SK-N-SH (cell line): ENCODE measurements around the gene MYCT1. TPM values are rescaled to one million over a fixed set of nuclear protein-coding genes. Genes with fewer than 3 reads are reported as not detected.

Experiments used
- CTCF ChIA-PET: fragments of 300-600, 350-600 bp; formaldehyde crosslinking; extraction: SDS; loops from one replicate; lab custom pipeline; 2021; lab: Yijun Ruan, JAX
- POLR2A ChIA-PET: fragments of 350-600 bp; sonication (Branson Sonifier 250); formaldehyde crosslinking; extraction: SDS; loops from one replicate; lab custom pipeline; 2020; ENCODE audit warnings: antibody characterized with exemption, inconsistent platforms; lab: Yijun Ruan, JAX
- DNase-seq: peaks from one replicate; pipeline ENCODE4 v3.0.0; 2012
- H2AFZ ChIP-seq: fragments of 200-600 bp; sonication (generic); 2 replicates; pipeline ENCODE4 v1.8.1; 2016; ENCODE audit warnings: antibody characterized with exemption, mild to moderate bottlenecking, low read depth
- H3F3A ChIP-seq: fragments of 200-600 bp; sonication (generic); replicated peaks from 2 replicates; pipeline ENCODE3; 2016; ENCODE audit warnings: antibody characterized with exemption, mild to moderate bottlenecking; ENCODE audit not compliant: insufficient read depth
- H3K27ac ChIP-seq, 2 experiments: fragments of 200-500 bp in 1 of 2; fragments of 200-600 bp in 1 of 2; sonication (Bioruptor generic) in 1 of 2; sonication (generic), shearing (Covaris generic) in 1 of 2; 2 replicates each; pipeline versions ENCODE4 v1.5.1 to v1.6.1; 2014 to 2016; ENCODE audit warnings: low read depth in 2 of 2, inconsistent platforms in 1 of 2, low read length in 1 of 2, mild to moderate bottlenecking in 1 of 2, mixed read lengths in 1 of 2
- H3K27me3 ChIP-seq: fragments of 200-600 bp; sonication (generic), shearing (Covaris generic); 2 replicates; pipeline ENCODE4 v1.6.1; 2016; ENCODE audit warnings: mixed run types; ENCODE audit not compliant: insufficient read depth
- H3K36me3 ChIP-seq, 2 experiments: fragments of 200-500 bp in 1 of 2; fragments of 200-600 bp in 1 of 2; sonication (Bioruptor generic) in 1 of 2; sonication (generic) in 1 of 2; replicated peaks in 1 of 2; 2 replicates each; pipeline versions ENCODE3 to v1.5.1; 2014 to 2016; ENCODE audit warnings: low read length in 1 of 2, mild to moderate bottlenecking in 1 of 2; ENCODE audit not compliant: insufficient read depth in 2 of 2, control insufficient read depth in 1 of 2
- H3K4me1 ChIP-seq, 2 experiments: fragments of 200-500 bp in 1 of 2; fragments of 200-600 bp in 1 of 2; sonication (Bioruptor generic) in 1 of 2; sonication (generic), shearing (Covaris generic) in 1 of 2; 2 replicates each; pipeline versions ENCODE4 v1.5.1 to v1.6.1; 2014 to 2016; ENCODE audit warnings: low read depth in 1 of 2, low read length in 1 of 2, mixed run types in 1 of 2; ENCODE audit not compliant: insufficient read depth in 2 of 2, control insufficient read depth in 1 of 2
- H3K4me2 ChIP-seq: fragments of 200-600 bp; sonication (generic), shearing (Covaris generic); 2 replicates; pipeline ENCODE4 v1.6.1; 2017; ENCODE audit warnings: mixed run types
- H3K4me3 ChIP-seq, 2 experiments: fragments of 200-500 bp in 1 of 2; fragments of 200-600 bp in 1 of 2; sonication (Bioruptor generic) in 1 of 2; sonication (generic), shearing (Covaris generic) in 1 of 2; 2 replicates each; pipeline versions ENCODE4 v1.5.1 to v1.8.1; 2014 to 2016; ENCODE audit warnings: low read depth in 2 of 2, inconsistent platforms in 1 of 2, low read length in 1 of 2, mild to moderate bottlenecking in 1 of 2, mixed read lengths in 1 of 2, moderate library complexity in 1 of 2
- H3K79me2 ChIP-seq: fragments of 200-600 bp; sonication (generic); 2 replicates; pipeline ENCODE4 v1.8.1; 2017; ENCODE audit warnings: mild to moderate bottlenecking; ENCODE audit not compliant: insufficient read depth
- H3K9ac ChIP-seq: fragments of 200-600 bp; sonication (generic); 2 replicates; pipeline ENCODE4 v1.6.1; 2017; ENCODE audit warnings: mixed run types
- H3K9me2 ChIP-seq: fragments of 200-600 bp; sonication (generic); 2 replicates; pipeline ENCODE4 v1.6.1; 2017; ENCODE audit warnings: mixed run types
- H3K9me3 ChIP-seq: fragments of 200-600 bp; sonication (generic); 2 replicates; pipeline ENCODE4 v1.6.1; 2017; ENCODE audit warnings: mixed run types, mild to moderate bottlenecking, moderate library complexity
- H4K20me1 ChIP-seq: fragments of 200-600 bp; sonication (generic); 2 replicates; pipeline ENCODE4 v1.6.1; 2017; ENCODE audit warnings: mild to moderate bottlenecking, mixed run types; ENCODE audit not compliant: insufficient read depth
- CHD2 ChIP-seq: fragments of 150-350 bp; IDR thresholded peaks from 2 replicates; pipeline ENCODE4 v1.6.1; 2018; ENCODE audit warnings: low read length; ENCODE audit not compliant: partially characterized antibody
- EP300 ChIP-seq, 2 experiments: IDR thresholded peaks; 2 replicates each; pipeline versions ENCODE4 v1.4.0 to v1.6.1; 2012; ENCODE audit warnings: borderline replicate concordance in 1 of 2, low read depth in 1 of 2, low read length in 1 of 2
- EZH2phosphoT487 ChIP-seq: fragments of 200-600 bp; sonication (generic); IDR thresholded peaks from 2 replicates; pipeline ENCODE4 v1.6.1; 2017; ENCODE audit warnings: low read depth, mixed run types, mild to moderate bottlenecking, antibody characterized with exemption, moderate library complexity, borderline replicate concordance
- FOXJ3 ChIP-seq: sonication (generic); formaldehyde crosslinking; IDR thresholded peaks from 2 replicates; pipeline ENCODE4 v1.5.1; 2020; ENCODE audit warnings: mild to moderate bottlenecking, missing genetic modification reagents
- FOXM1 ChIP-seq: IDR thresholded peaks from 2 replicates; pipeline ENCODE4 v1.4.0; 2012; ENCODE audit warnings: low read depth, mild to moderate bottlenecking
- GABPA ChIP-seq: IDR thresholded peaks from 2 replicates; pipeline ENCODE4 v1.4.0; 2012; ENCODE audit warnings: low read depth, mild to moderate bottlenecking
- GATA2 ChIP-seq: sonication (generic); formaldehyde crosslinking; IDR thresholded peaks from 2 replicates; pipeline ENCODE4 v1.5.0; 2020; ENCODE audit warnings: mild to moderate bottlenecking, missing genetic modification reagents
- JUND ChIP-seq: IDR thresholded peaks from 2 replicates; pipeline ENCODE4 v1.4.0; 2012
- MEF2A ChIP-seq: IDR thresholded peaks from 2 replicates; pipeline ENCODE4 v1.4.0; 2012; ENCODE audit warnings: low read depth, borderline replicate concordance
- MXI1 ChIP-seq: IDR thresholded peaks from 2 replicates; pipeline ENCODE4 v1.6.1; 2012; ENCODE audit warnings: mild to moderate bottlenecking, low read depth, low read length, improper control_type of control experiment
- NFIC ChIP-seq: IDR thresholded peaks from 2 replicates; pipeline ENCODE4 v1.4.0; 2012; ENCODE audit warnings: borderline replicate concordance
- NRF1 ChIP-seq: IDR thresholded peaks from 2 replicates; pipeline ENCODE4 v1.6.1; 2012; ENCODE audit warnings: low read depth, mild to moderate bottlenecking, low read length
- RXRA ChIP-seq: IDR thresholded peaks from 2 replicates; pipeline ENCODE4 v1.4.0; 2012; ENCODE audit warnings: low read depth, mild to moderate bottlenecking, borderline replicate concordance
- SIN3A ChIP-seq: IDR thresholded peaks from 2 replicates; pipeline ENCODE4 v1.6.1; 2012; ENCODE audit warnings: low read depth, mild to moderate bottlenecking, low read length, moderate library complexity, borderline replicate concordance
- TCF12 ChIP-seq: IDR thresholded peaks from 2 replicates; pipeline ENCODE4 v1.4.0; 2012
- TEAD4 ChIP-seq: IDR thresholded peaks from 2 replicates; pipeline ENCODE4 v1.4.0; 2012; ENCODE audit warnings: mild to moderate bottlenecking, borderline replicate concordance; ENCODE audit not compliant: insufficient read depth
- YY1 ChIP-seq: IDR thresholded peaks from 2 replicates; pipeline ENCODE4 v1.4.0; 2012; ENCODE audit warnings: low read depth, mild to moderate bottlenecking
- ZBTB33 ChIP-seq: IDR thresholded peaks from 2 replicates; pipeline ENCODE4 v1.4.0; 2012; ENCODE audit warnings: low read depth, borderline replicate concordance
- WGBS: methylation state at CpG from one replicate; pipeline ENCODE4 v1.1.6; 2017; ENCODE audit warnings: low lambda C conversion rate; 5-methylcytosine and 5-hydroxymethylcytosine counted together
- polyA plus RNA-seq, 3 experiments: library from polyadenylated mRNA; depleted of rRNA; stranded (reverse); fragments of >200 nt; gene quantifications; 2 replicates each; pipeline ENCODE4 v1.2.3, GENCODE V29; 2012
- TF ChIP-seq, protein P1 (sequence below): fragments of 200-600 bp; sonication (generic); IDR thresholded peaks from 2 replicates; pipeline ENCODE4 v1.6.1; 2017; ENCODE audit warnings: antibody characterized with exemption, mild to moderate bottlenecking, moderate library complexity

The MYCT1 gene, protein sequence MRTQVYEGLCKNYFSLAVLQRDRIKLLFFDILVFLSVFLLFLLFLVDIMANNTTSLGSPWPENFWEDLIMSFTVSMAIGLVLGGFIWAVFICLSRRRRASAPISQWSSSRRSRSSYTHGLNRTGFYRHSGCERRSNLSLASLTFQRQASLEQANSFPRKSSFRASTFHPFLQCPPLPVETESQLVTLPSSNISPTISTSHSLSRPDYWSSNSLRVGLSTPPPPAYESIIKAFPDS
- 7.6 and 15.4 TPM in 2 replicates for polyA plus RNA-seq (2012; rRNA removed)
- polyA plus RNA-seq (2012; cell fraction: cytosol; rRNA removed): 12.7 and 15.0 TPM in 2 replicates
- polyA plus RNA-seq (2012; cell fraction: nucleus; rRNA removed): 4.0 and 9.9 TPM in 2 replicates

DNA sequence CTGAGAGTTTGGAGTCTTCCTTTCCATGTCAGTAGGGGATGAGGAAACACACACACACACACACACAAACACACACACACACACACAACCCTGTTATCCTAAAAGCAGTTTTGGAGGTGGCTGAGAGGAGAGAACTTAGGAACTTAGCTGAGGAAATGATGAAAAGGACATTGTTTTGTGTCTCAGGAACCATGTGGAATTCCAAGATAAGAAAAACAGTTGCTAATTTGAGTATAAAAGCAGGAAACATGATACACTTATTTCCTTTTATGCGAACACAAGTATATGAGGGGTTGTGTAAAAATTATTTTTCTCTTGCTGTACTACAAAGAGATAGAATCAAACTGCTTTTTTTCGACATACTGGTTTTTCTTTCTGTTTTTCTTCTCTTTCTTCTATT, at the start of gene MYCT1:
Gene MYCT1, plus strand, starts transcription at position 264 of the 400 bp plus-strand sequence. Its CDS starts 6 bp downstream, at position 270.
- Histone ChIP-seq H2AFZ (peak within 1 kb of the TSS; percentile 88), H3K9me2 (no peaks in the 10 kb centered on the region), H3K9ac (peak within 1 kb of the TSS; percentile 80), H4K20me1 (no peaks in the 10 kb centered on the region), H3K4me1 (no peaks in the 10 kb centered on the region; a peak in 2 of 4 replicates), H3K4me3 (peak within 1 kb of the TSS; percentile 31 to 49; a peak in 2 of 4 replicates), H3K4me2 (peak within 1 kb of the TSS; percentile 66), H3F3A (peaks cover 30% of the 10 kb centered on the region), H3K79me2 (peaks cover 48% of the 10 kb centered on the region), H3K9me3 (no peaks in the 10 kb centered on the region), H3K27me3 (no peaks in the 10 kb centered on the region), H3K27ac (peak within 1 kb of the TSS; percentile 62 to 92; a peak in 3 of 4 replicates), H3K36me3 (no peaks in the 10 kb centered on the region)
- TF ChIP-seq SIN3A (no peak), RXRA (no peak), GATA2 (CRISPR knock-in tag) (no peak), YY1 (no peak), NRF1 (no peak), GABPA (no peak), ZBTB33 (no peak), EP300 (IDR thresholded peaks at IDR 0.05; ENCODE audit: borderline replicate concordance in 1 of 2, low read depth in 1 of 2, low read length in 1 of 2) (no peak), MEF2A (no peak), TCF12 (no peak), EZH2phosphoT487 (no peak), JUND (no peak)
- TF ChIP-seq, protein P1, sequence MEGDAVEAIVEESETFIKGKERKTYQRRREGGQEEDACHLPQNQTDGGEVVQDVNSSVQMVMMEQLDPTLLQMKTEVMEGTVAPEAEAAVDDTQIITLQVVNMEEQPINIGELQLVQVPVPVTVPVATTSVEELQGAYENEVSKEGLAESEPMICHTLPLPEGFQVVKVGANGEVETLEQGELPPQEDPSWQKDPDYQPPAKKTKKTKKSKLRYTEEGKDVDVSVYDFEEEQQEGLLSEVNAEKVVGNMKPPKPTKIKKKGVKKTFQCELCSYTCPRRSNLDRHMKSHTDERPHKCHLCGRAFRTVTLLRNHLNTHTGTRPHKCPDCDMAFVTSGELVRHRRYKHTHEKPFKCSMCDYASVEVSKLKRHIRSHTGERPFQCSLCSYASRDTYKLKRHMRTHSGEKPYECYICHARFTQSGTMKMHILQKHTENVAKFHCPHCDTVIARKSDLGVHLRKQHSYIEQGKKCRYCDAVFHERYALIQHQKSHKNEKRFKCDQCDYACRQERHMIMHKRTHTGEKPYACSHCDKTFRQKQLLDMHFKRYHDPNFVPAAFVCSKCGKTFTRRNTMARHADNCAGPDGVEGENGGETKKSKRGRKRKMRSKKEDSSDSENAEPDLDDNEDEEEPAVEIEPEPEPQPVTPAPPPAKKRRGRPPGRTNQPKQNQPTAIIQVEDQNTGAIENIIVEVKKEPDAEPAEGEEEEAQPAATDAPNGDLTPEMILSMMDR: no peak
- no peak for DNase-seq
- ChIA-PET CTCF (no interaction called here), POLR2A (no interaction called here)
- WGBS: 39% methylated on average over 2 of the region's 2 CpGs

DNA sequence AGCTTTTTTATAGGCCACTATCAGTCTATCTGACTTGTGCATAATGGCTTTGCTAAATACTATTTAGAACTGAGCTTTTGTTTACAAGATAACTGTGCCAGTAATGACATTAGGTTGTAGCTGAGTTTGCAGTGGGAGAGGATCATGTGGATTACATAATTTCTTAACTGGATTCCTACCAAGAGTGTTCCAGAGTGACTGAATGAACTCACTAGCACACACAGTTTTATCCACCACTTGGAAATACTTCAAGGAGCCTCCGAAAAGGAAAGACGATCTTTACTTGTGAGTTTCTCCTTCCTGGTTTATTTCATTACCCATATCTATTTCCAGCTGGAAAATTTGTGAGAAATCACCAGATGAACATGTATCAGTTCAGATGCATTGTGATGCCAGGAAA, 49.6 kb upstream of the MYCT1 start:
- H3K4me2 ChIP-seq: no peak overlapping the region
- H3K27me3 ChIP-seq: no peaks in the 10 kb centered on the region
- H3K4me3 ChIP-seq: no peak overlapping the region
- H4K20me1 ChIP-seq: no peaks in the 10 kb centered on the region
- H3K9me3 ChIP-seq: no peaks in the 10 kb centered on the region
- WGBS: 80% methylated on average over 2 of the region's 2 CpGs
- no peak overlapping the region for H3K27ac ChIP-seq
- H3K9ac ChIP-seq: no peak overlapping the region
- CTCF ChIA-PET: interaction anchor here (0.8 to 5.8 kb wide), 5 partner anchors 9 to 300 kb away, joined by 3 to 30 read pairs (median 5); no protein-coding TSS in a partner anchor
- H3K36me3 ChIP-seq: no peaks in the 10 kb centered on the region
- no peak overlapping the region for H2AFZ ChIP-seq
- no peaks in the 10 kb centered on the region for H3K79me2 ChIP-seq
- no peaks in the 10 kb centered on the region; a peak in 2 of 4 replicates for H3K4me1 ChIP-seq
- H3F3A ChIP-seq: peaks cover under 1% of the 10 kb centered on the region
- POLR2A ChIA-PET: no interaction called here
- no peak for DNase-seq
- no peak for TF ChIP-seq NFIC
- no peak for TF ChIP-seq TEAD4
- TF ChIP-seq RXRA: no peak
- no peak for TF ChIP-seq YY1
- TF ChIP-seq MXI1: no peak
- no peak for TF ChIP-seq NRF1
- TF ChIP-seq FOXJ3: no peak
- no peak for TF ChIP-seq GATA2 (CRISPR knock-in tag)
- no peak for TF ChIP-seq EZH2phosphoT487
- no peak for TF ChIP-seq CHD2
- TF ChIP-seq JUND: no peak
- TF ChIP-seq FOXM1: no peak
- no peaks in the 10 kb centered on the region for H3K9me2 ChIP-seq
